KMS-11 (cell line): ENCODE measurements around the gene CYSRT1.

Experiments used
- H2AFZ ChIP-seq: fragments of 200-600 bp; sonication (generic); 2 replicates; pipeline ENCODE4 v1.6.1; 2016; ENCODE audit warnings: antibody characterized with exemption, mixed run types, low read depth
- H3K27ac ChIP-seq: fragments of 200-600 bp; sonication (generic); 2 replicates; pipeline ENCODE4 v1.6.1; 2016; ENCODE audit warnings: mild to moderate bottlenecking, mixed run types
- H3K27me3 ChIP-seq: fragments of 200-600 bp; sonication (generic); 2 replicates; pipeline ENCODE4 v1.6.1; 2017; ENCODE audit warnings: mild to moderate bottlenecking, low read depth, mixed run types, moderate library complexity; ENCODE audit not compliant: insufficient read depth
- H3K36me3 ChIP-seq: fragments of 200-600 bp; sonication (generic); 2 replicates; pipeline ENCODE4 v1.6.1; 2017; ENCODE audit warnings: mild to moderate bottlenecking, mixed run types; ENCODE audit not compliant: insufficient read depth
- H3K4me1 ChIP-seq: fragments of 200-600 bp; sonication (generic); 2 replicates; pipeline ENCODE4 v1.6.1; 2016; ENCODE audit warnings: mild to moderate bottlenecking, low read depth, mixed run types; ENCODE audit not compliant: poor library complexity, severe bottlenecking
- H3K4me2 ChIP-seq: fragments of 200-600 bp; sonication (generic); 2 replicates; pipeline ENCODE4 v1.7.0; 2016; ENCODE audit warnings: mild to moderate bottlenecking, mixed run types
- H3K4me3 ChIP-seq: fragments of 200-600 bp; sonication (generic); IDR thresholded peaks from 2 replicates; pipeline ENCODE4 v1.6.1; 2017; ENCODE audit warnings: low read depth, low read length, mixed read lengths; ENCODE audit not compliant: insufficient read depth
- H3K79me2 ChIP-seq: fragments of 200-600 bp; sonication (generic); 2 replicates; pipeline ENCODE4 v1.6.1; 2016; ENCODE audit warnings: low read depth, mixed run types; ENCODE audit not compliant: insufficient read depth
- H3K9ac ChIP-seq: fragments of 200-600 bp; sonication (generic); 2 replicates; pipeline ENCODE4 v1.6.1; 2016; ENCODE audit warnings: mild to moderate bottlenecking, mixed run types
- H4K20me1 ChIP-seq: fragments of 200-600 bp; sonication (generic); 2 replicates; pipeline ENCODE4 v1.6.1; 2016; ENCODE audit warnings: mild to moderate bottlenecking, mixed run types; ENCODE audit not compliant: insufficient read depth
- TF ChIP-seq, protein P1 (sequence below): fragments of 200-600 bp; sonication (generic); conservative IDR thresholded peaks from 2 replicates; pipeline ENCODE4 v1.6.1; 2017; ENCODE audit warnings: low read depth, mild to moderate bottlenecking, antibody characterized with exemption, low read length, moderate library complexity, mixed read lengths

Gene CYSRT1

GRCh38 chr9:137244486-137245449, 19.8 kb downstream of the CYSRT1 start:
- peaks cover 17% of the 10 kb centered on the region for H3K79me2 ChIP-seq
- no peaks in the 10 kb centered on the region for H3K27me3 ChIP-seq
- peaks cover 7% of the 10 kb centered on the region; the same call in 1 of the 2 replicates for H3K36me3 ChIP-seq
- H3K4me1 ChIP-seq = peaks cover 10% of the 10 kb centered on the region
- H2AFZ ChIP-seq = no peak overlapping the region
- TF ChIP-seq, protein P1, sequence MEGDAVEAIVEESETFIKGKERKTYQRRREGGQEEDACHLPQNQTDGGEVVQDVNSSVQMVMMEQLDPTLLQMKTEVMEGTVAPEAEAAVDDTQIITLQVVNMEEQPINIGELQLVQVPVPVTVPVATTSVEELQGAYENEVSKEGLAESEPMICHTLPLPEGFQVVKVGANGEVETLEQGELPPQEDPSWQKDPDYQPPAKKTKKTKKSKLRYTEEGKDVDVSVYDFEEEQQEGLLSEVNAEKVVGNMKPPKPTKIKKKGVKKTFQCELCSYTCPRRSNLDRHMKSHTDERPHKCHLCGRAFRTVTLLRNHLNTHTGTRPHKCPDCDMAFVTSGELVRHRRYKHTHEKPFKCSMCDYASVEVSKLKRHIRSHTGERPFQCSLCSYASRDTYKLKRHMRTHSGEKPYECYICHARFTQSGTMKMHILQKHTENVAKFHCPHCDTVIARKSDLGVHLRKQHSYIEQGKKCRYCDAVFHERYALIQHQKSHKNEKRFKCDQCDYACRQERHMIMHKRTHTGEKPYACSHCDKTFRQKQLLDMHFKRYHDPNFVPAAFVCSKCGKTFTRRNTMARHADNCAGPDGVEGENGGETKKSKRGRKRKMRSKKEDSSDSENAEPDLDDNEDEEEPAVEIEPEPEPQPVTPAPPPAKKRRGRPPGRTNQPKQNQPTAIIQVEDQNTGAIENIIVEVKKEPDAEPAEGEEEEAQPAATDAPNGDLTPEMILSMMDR = no peak
- peaks cover 12% of the 10 kb centered on the region; the same call in 1 of the 2 replicates for H4K20me1 ChIP-seq
- no peak overlapping the region for H3K4me2 ChIP-seq
- H3K9ac ChIP-seq = no peak overlapping the region
- no peak overlapping the region for H3K27ac ChIP-seq
- H3K4me3 ChIP-seq = no peak overlapping the region

- Histone ChIP-seq H3K4me2 (no peak overlapping the region), H2AFZ (no peak overlapping the region), H3K9ac (no peak overlapping the region)
Measured at GRCh38 chr9:137245450-137246421, 20.8 kb downstream of the CYSRT1 start.

GRCh38 chr9:137247135-137247915, 22.4 kb downstream of the CYSRT1 start:
- Histone ChIP-seq H3K27me3 (no peaks in the 10 kb centered on the region), H3K4me3 (no peak overlapping the region), H3K4me2 (no peak overlapping the region), H2AFZ (no peak overlapping the region), H3K36me3 (peaks cover 4% of the 10 kb centered on the region; the same call in 1 of the 2 replicates), H3K4me1 (peaks cover 6% of the 10 kb centered on the region), H3K9ac (no peak overlapping the region), H4K20me1 (peaks cover 7% of the 10 kb centered on the region; the same call in 1 of the 2 replicates), H3K79me2 (peaks cover 10% of the 10 kb centered on the region), H3K27ac (no peak overlapping the region)
- TF ChIP-seq, protein P1 = no peak

More at GRCh38 chr9:137245450-137246421, 20.8 kb downstream of the CYSRT1 start:
- Histone ChIP-seq H3K36me3 (peaks cover 7% of the 10 kb centered on the region; the same call in 1 of the 2 replicates), H3K4me1 (peaks cover 8% of the 10 kb centered on the region), H3K27me3 (no peaks in the 10 kb centered on the region), H3K27ac (no peak overlapping the region), H4K20me1 (peaks cover 12% of the 10 kb centered on the region; the same call in 1 of the 2 replicates), H3K4me3 (no peak overlapping the region), H3K79me2 (peaks cover 17% of the 10 kb centered on the region)
- TF ChIP-seq, protein P1 = no peak

DNA sequence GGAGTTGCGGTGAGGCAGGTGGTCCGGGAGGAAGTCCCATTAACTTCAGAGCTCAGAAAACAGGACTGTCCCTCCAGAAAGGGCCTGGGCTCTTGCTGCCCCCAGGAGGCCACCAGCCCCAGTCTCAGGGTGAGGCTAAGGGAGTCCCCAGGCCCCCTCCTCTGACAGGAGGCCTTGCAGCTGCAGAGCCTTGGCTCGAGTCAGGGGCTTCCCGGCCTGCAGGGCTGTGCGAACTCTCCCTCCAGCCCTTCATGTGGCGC, 22.9 kb downstream of the CYSRT1 start:
- Histone ChIP-seq H3K4me1 (peaks cover 2% of the 10 kb centered on the region), H3K4me3 (no peak overlapping the region)
- TF ChIP-seq, protein P1 = no peak

More for the DNA sequence above, 22.9 kb downstream of the CYSRT1 start:
- Histone ChIP-seq H3K4me2 (no peak overlapping the region), H3K9ac (no peak overlapping the region), H2AFZ (no peak overlapping the region), H4K20me1 (peaks cover 2% of the 10 kb centered on the region; the same call in 1 of the 2 replicates), H3K27me3 (no peaks in the 10 kb centered on the region), H3K27ac (no peak overlapping the region), H3K79me2 (peaks cover 4% of the 10 kb centered on the region; the same call in 1 of the 2 replicates), H3K36me3 (no peaks in the 10 kb centered on the region; the same call in 1 of the 2 replicates)
